ENCODE results near the gene TRAF5.
"Not testable (repeated sequence)": the region's sequence is repeated elsewhere in the genome, so short reads cannot be mapped to it uniquely, and the experiment has no call there.

Gene TRAF5

GRCh38 chr1:211321646-211322045, 5.0 kb upstream of the TRAF5 start:
- H3K23ac ChIP-seq (ENCODE audit: low read length in 2 of 2); H2BK12ac ChIP-seq (ENCODE audit: low read length in 2 of 2); H3K27ac ChIP-seq (ENCODE audit: low read length, poor library complexity, severe bottlenecking); H3K9me3 ChIP-seq (ENCODE audit: control insufficient read depth, low read length); H3K4me1 ChIP-seq (ENCODE audit: control insufficient read depth, insufficient read depth, low read depth, low read length); H2BK120ac ChIP-seq (ENCODE audit: low read depth, low read length); H3K79me1 ChIP-seq (replicated peaks; ENCODE audit: low read length, poor library complexity, severe bottlenecking); H3K9ac ChIP-seq (ENCODE audit: low read length); H4K8ac ChIP-seq (ENCODE audit: low read length); H2AFZ ChIP-seq (ENCODE audit: low read depth, low read length); DNase-seq; H4K91ac ChIP-seq (ENCODE audit: low read length); H2AK5ac ChIP-seq (ENCODE audit: low read length, severe bottlenecking); H3K18ac ChIP-seq (ENCODE audit: low read depth in 1 of 2, low read length in 2 of 2); H3K14ac ChIP-seq (ENCODE audit: low read length in 2 of 2); H3K4ac ChIP-seq (ENCODE audit: low read depth in 1 of 2, low read length in 2 of 2); H3K4me3 ChIP-seq (ENCODE audit: insufficient read depth in 1 of 2, low read depth in 1 of 2, low read length in 2 of 2); H3K4me2 ChIP-seq (ENCODE audit: low read length, poor library complexity, severe bottlenecking); H3K36me3 ChIP-seq (ENCODE audit: control insufficient read depth in 1 of 2, insufficient read depth in 2 of 2, low read depth in 1 of 2, low read length in 2 of 2); H2BK15ac ChIP-seq (ENCODE audit: low read depth, poor library complexity, severe bottlenecking); H3K27me3 ChIP-seq (ENCODE audit: control insufficient read depth in 1 of 2, insufficient read depth in 1 of 2, low read length in 2 of 2); H2BK5ac ChIP-seq (ENCODE audit: low read depth, low read length, poor library complexity, severe bottlenecking): not testable (repeated sequence)
- WGBS = 100% methylated on average over 4 of the region's 7 CpGs

DNA sequence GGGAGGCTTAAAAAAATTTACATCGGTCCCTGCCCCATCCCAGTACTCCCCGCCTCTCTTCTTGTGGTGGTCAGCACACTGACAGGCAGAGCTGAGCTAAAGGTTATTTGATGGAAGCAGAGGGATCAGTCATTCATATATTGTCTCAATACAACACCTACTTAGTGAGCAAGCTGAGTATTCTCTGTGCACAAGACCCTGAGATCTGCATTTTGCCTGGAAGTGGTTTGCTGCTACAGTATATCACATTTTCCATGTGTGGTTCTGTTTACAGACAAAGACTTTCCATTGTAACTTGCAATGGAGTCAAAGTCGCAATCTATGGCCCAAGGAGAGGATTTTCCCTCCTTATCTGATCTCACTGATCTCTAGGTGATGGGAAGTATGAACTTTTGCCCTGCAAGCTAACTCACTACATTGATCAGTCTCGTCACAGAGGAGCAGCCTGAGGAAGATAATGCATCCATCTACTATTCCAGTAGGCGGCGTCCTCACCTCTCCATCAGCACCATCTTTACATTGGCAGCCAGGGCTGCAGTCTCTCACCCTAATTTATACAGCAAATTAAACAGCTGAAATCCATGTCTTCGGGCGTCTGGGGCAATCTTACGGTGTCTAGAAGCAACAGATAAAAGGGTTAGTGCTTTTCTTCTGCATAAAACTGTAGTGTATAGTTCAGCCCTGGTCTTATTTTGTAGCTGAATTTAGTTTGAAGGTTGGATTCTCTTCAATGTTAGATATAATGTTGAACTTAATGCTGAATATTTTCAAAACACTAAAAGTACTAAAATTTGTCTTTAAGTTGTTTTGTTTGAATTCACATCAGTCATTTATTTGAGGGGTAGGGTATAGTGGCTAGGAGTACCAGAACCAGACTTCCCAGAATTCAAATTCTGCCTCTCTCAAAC, 3.2 kb upstream of the TRAF5 start:
- Histone ChIP-seq H2BK120ac (ENCODE audit: low read depth, low read length) (no peak overlapping the region), H3K27ac (ENCODE audit: low read length, poor library complexity, severe bottlenecking) (no peak overlapping the region), H2BK5ac (ENCODE audit: low read depth, low read length, poor library complexity, severe bottlenecking) (no peak overlapping the region)

DNA sequence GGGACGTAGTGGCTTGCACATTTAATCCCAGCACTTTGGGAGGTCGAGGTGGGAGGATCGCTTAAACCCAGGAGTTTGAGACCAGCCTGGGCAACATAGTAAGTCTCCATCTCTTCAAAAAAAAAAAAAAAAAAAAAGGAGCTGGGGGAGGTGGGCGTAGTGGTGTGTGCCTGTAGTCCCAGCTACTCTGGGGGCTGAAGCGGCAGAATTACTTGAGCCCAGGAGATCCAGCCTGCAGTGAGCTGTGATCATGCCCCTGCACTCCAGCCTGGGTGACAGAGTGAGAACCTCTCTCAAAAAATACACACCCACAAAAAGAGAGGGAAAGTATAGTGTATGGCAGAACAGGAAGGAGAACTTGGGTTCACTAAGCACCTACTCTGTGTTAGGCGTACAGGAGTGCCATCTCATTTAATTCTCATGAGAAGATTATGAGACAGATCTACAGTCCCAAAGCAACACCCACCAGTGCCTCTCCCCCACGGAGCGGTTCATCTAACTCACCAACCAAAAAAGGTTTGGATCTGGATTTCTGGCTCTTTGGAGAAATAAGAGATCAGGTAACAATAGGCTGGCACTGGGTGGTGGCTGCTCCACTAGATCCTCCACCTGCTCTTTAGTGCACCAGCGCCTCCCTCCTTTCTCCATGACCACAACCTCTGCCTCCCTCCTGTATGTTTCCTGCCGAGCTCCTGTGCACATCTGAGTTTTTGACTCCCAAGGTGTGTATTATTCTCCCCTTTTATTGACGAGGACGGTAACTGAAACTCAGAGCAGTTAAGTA, 1.4 kb upstream of the TRAF5 start:
- no peak overlapping the region for H2AFZ ChIP-seq (ENCODE audit: low read depth, low read length)
- H3K9me3 ChIP-seq (ENCODE audit: control insufficient read depth, low read length) = no peaks in the 10 kb centered on the region
- no peak overlapping the region for H2BK15ac ChIP-seq (ENCODE audit: low read depth, poor library complexity, severe bottlenecking)
- H3K14ac ChIP-seq (ENCODE audit: low read length in 2 of 2) = no peak overlapping the region
- peaks cover 7% of the 10 kb centered on the region for H3K79me1 ChIP-seq (replicated peaks; ENCODE audit: low read length, poor library complexity, severe bottlenecking)
- no peak overlapping the region for H3K4ac ChIP-seq (ENCODE audit: low read depth in 1 of 2, low read length in 2 of 2)
- H2AK5ac ChIP-seq (ENCODE audit: low read length, severe bottlenecking) = no peak overlapping the region
- peaks cover 0 to 20% of the 10 kb centered on the region in 2 experiments for H3K27me3 ChIP-seq (ENCODE audit: control insufficient read depth in 1 of 2, insufficient read depth in 1 of 2, low read length in 2 of 2)
- no peak overlapping the region for H4K91ac ChIP-seq (ENCODE audit: low read length)
- H2BK5ac ChIP-seq (ENCODE audit: low read depth, low read length, poor library complexity, severe bottlenecking) = no peak overlapping the region
- no peak overlapping the region for H3K23ac ChIP-seq (ENCODE audit: low read length in 2 of 2)
- no peak overlapping the region for H4K8ac ChIP-seq (ENCODE audit: low read length)
- no peak overlapping the region for H3K4me2 ChIP-seq (ENCODE audit: low read length, poor library complexity, severe bottlenecking)
- H3K18ac ChIP-seq (ENCODE audit: low read depth in 1 of 2, low read length in 2 of 2) = no peak overlapping the region
- 97% methylated on average over 8 of the region's 12 CpGs for WGBS
- peaks cover 11% of the 10 kb centered on the region for H3K4me1 ChIP-seq (ENCODE audit: control insufficient read depth, insufficient read depth, low read depth, low read length)
- H3K27ac ChIP-seq (ENCODE audit: low read length, poor library complexity, severe bottlenecking) = no peak overlapping the region
- DNase-seq = no peak
- no peak overlapping the region for H2BK120ac ChIP-seq (ENCODE audit: low read depth, low read length)
- no peak overlapping the region for H3K4me3 ChIP-seq (ENCODE audit: insufficient read depth in 1 of 2, low read depth in 1 of 2, low read length in 2 of 2)
- no peaks in the 10 kb centered on the region for H3K36me3 ChIP-seq (ENCODE audit: control insufficient read depth in 1 of 2, insufficient read depth in 2 of 2, low read depth in 1 of 2, low read length in 2 of 2)
- H3K9ac ChIP-seq (ENCODE audit: low read length) = no peak overlapping the region
- no peak overlapping the region for H2BK12ac ChIP-seq (ENCODE audit: low read length in 2 of 2)

More for the DNA sequence above, 3.2 kb upstream of the TRAF5 start:
- Histone ChIP-seq H3K27me3 (ENCODE audit: control insufficient read depth in 1 of 2, insufficient read depth in 1 of 2, low read length in 2 of 2) (peaks cover 0 to 5% of the 10 kb centered on the region in 2 experiments), H2AK5ac (ENCODE audit: low read length, severe bottlenecking) (no peak overlapping the region), H2BK12ac (ENCODE audit: low read length in 2 of 2) (no peak overlapping the region), H4K8ac (ENCODE audit: low read length) (no peak overlapping the region), H3K14ac (ENCODE audit: low read length in 2 of 2) (no peak overlapping the region), H2AFZ (ENCODE audit: low read depth, low read length) (peak overlapping the region; percentile 46), H3K4me1 (ENCODE audit: control insufficient read depth, insufficient read depth, low read depth, low read length) (peaks cover 7% of the 10 kb centered on the region), H3K9me3 (ENCODE audit: control insufficient read depth, low read length) (no peaks in the 10 kb centered on the region), H3K23ac (ENCODE audit: low read length in 2 of 2) (no peak overlapping the region), H3K9ac (ENCODE audit: low read length) (no peak overlapping the region), H3K4me3 (ENCODE audit: insufficient read depth in 1 of 2, low read depth in 1 of 2, low read length in 2 of 2) (no peak overlapping the region), H3K4me2 (ENCODE audit: low read length, poor library complexity, severe bottlenecking) (no peak overlapping the region), H3K18ac (ENCODE audit: low read depth in 1 of 2, low read length in 2 of 2) (no peak overlapping the region), H2BK15ac (ENCODE audit: low read depth, poor library complexity, severe bottlenecking) (no peak overlapping the region), H4K91ac (ENCODE audit: low read length) (no peak overlapping the region), H3K36me3 (ENCODE audit: control insufficient read depth in 1 of 2, insufficient read depth in 2 of 2, low read depth in 1 of 2, low read length in 2 of 2) (no peaks in the 10 kb centered on the region), H3K4ac (ENCODE audit: low read depth in 1 of 2, low read length in 2 of 2) (no peak overlapping the region), H3K79me1 (replicated peaks; ENCODE audit: low read length, poor library complexity, severe bottlenecking) (peaks cover 3% of the 10 kb centered on the region)
- peak; percentile 72 for DNase-seq
- 13% methylated on average over 7 of the region's 9 CpGs for WGBS

DNA sequence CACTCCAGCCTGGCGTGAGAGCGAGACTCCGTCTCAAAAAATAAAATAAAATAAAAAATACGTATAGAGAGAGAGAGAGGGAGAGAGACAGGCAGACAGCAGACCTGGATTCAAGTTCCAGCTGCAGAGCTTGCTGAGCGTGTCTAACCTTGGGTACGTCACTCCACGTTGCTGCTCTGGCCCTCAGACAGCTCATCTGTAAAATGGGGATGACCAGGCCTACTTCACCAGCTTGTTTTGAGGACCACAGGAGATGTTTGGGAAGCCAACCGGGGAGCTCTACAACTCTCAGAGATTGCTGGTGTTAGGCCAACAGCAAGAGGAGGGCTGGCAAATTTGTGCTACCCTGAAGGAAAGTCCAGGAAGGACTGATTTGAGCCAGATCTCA, 499 bp upstream of the TRAF5 start:
- no peak overlapping the region for H3K23ac ChIP-seq (ENCODE audit: low read length in 2 of 2)
- peak overlapping the region; percentile 26 for H3K4me2 ChIP-seq (ENCODE audit: low read length, poor library complexity, severe bottlenecking)
- H2BK12ac ChIP-seq (ENCODE audit: low read length in 2 of 2) = peak overlapping the region in 1 of 2 experiments; percentile 1
- WGBS = 94% methylated on average over 8 of the region's 8 CpGs
- H2AFZ ChIP-seq (ENCODE audit: low read depth, low read length) = peak overlapping the region; percentile 10
- peak overlapping the region; percentile 78 for H4K91ac ChIP-seq (ENCODE audit: low read length)
- H3K27me3 ChIP-seq (ENCODE audit: control insufficient read depth in 1 of 2, insufficient read depth in 1 of 2, low read length in 2 of 2) = peaks cover 0 to 20% of the 10 kb centered on the region in 2 experiments
- H2BK120ac ChIP-seq (ENCODE audit: low read depth, low read length) = peak overlapping the region; percentile 62
- H3K9ac ChIP-seq (ENCODE audit: low read length) = peak overlapping the region; percentile 74
- H3K36me3 ChIP-seq (ENCODE audit: control insufficient read depth in 1 of 2, insufficient read depth in 2 of 2, low read depth in 1 of 2, low read length in 2 of 2) = peaks cover 0 to 3% of the 10 kb centered on the region in 2 experiments
- H3K4me3 ChIP-seq (ENCODE audit: insufficient read depth in 1 of 2, low read depth in 1 of 2, low read length in 2 of 2) = peak overlapping the region in 1 of 2 experiments; percentile 85
- H3K14ac ChIP-seq (ENCODE audit: low read length in 2 of 2) = no peak overlapping the region
- H3K27ac ChIP-seq (ENCODE audit: low read length, poor library complexity, severe bottlenecking) = no peak overlapping the region
- H2BK5ac ChIP-seq (ENCODE audit: low read depth, low read length, poor library complexity, severe bottlenecking) = no peak overlapping the region
- H3K18ac ChIP-seq (ENCODE audit: low read depth in 1 of 2, low read length in 2 of 2) = peak overlapping the region; percentile 79 to 83
- H3K9me3 ChIP-seq (ENCODE audit: control insufficient read depth, low read length) = no peaks in the 10 kb centered on the region
- H2BK15ac ChIP-seq (ENCODE audit: low read depth, poor library complexity, severe bottlenecking) = peak overlapping the region; percentile 33
- no peak overlapping the region for H2AK5ac ChIP-seq (ENCODE audit: low read length, severe bottlenecking)
- no peak overlapping the region for H3K4ac ChIP-seq (ENCODE audit: low read depth in 1 of 2, low read length in 2 of 2)
- peaks cover 11% of the 10 kb centered on the region for H3K4me1 ChIP-seq (ENCODE audit: control insufficient read depth, insufficient read depth, low read depth, low read length)
- DNase-seq = no peak
- H3K79me1 ChIP-seq (replicated peaks; ENCODE audit: low read length, poor library complexity, severe bottlenecking) = peaks cover 15% of the 10 kb centered on the region
- H4K8ac ChIP-seq (ENCODE audit: low read length) = peak overlapping the region; percentile 92

Measured in mesenchymal stem cell (in vitro differentiated cells and primary cell).